Embryonic facial prominence (tissue), 1 donor: ENCODE results near the gene IFRD1.
"Not testable (repeated sequence)": the region's sequence is repeated elsewhere in the genome, so short reads cannot be mapped to it uniquely, and the experiment has no call there.

Experiments
- DNase-seq: peaks from one replicate; pipeline ENCODE4 v3.0.0-alpha.2; 2016; ENCODE audit errors: extremely low spot score

IFRD1 gene

DNA sequence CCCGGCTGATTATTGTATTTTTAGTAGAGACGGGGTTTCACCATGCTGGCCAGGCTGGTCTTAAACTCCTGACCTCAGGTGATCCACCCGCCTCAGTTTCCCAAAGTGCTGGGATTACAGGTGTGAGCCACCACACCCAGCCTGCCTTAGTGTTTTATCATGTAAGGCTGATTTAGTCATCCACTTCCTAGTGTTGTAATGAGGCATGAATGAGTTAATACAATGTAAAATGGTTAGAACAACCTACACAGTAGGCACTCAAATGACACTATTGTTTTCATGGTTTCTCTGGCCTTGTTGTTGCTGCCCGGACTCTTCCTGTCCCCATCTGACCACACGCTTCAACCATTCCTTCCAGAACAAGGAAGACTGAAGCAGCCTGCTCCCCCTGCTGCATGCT, 66.2 kb downstream of the IFRD1 start:
- not testable (repeated sequence) for DNase-seq

DNA sequence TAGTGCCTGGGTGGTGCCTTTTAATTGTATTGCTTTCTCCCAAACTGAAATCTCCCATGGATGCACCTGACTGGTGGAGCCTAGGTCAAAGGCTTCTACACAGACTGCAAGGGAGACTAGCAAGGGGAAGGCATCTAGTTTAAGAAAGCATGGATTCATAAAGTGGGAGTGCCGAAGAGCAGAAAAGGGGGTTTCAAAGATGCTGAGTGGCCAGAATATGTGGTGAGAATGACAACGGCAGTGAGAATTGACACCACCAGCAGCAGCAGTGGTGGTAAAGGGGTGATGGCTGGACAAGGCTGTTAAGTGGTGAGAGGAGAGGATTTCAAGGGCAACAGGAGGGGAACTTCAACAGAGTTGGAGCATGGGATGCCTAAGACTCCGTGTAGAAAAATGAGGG, 67.2 kb downstream of the IFRD1 start:
- DNase-seq, result no peak

DNA sequence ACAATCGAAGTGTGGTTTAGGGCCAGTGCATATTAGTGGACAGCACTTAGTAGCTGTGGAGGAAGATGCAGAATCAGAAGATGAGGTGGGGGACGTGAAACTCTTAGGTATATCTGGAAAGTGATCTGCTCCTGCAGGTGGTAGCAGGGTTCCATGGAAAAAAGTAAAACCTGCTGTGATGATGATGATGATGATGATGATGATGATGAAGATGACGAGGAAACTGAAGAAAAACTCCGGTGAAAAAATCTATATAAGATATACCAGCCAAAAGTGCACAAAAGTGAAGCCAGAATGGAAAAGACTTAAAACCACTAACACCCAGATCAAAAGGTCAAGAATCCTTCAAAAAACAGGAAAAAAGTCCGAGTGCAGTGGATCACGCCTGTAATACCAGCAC, 70.5 kb downstream of the IFRD1 start:
- no peak for DNase-seq

DNA sequence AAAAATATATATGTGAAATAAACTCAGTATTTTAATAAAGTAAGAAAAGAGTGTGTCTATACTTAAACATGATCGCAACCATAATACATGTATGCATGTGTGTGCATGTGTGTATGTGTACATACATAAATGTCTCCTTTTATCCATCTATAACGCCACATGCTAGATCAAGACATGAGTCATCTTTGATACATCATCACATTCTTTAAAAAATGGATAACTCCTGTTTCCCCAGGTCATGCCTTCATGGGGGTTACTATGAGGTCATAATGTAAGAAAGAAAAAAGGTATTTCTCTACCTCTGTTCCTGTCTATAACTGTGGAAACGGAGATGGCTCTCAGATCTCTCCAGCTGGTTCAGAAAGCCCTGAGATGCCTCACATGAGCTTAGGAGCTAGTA, 71.7 kb downstream of the IFRD1 start:
- DNase-seq, result no peak

DNA sequence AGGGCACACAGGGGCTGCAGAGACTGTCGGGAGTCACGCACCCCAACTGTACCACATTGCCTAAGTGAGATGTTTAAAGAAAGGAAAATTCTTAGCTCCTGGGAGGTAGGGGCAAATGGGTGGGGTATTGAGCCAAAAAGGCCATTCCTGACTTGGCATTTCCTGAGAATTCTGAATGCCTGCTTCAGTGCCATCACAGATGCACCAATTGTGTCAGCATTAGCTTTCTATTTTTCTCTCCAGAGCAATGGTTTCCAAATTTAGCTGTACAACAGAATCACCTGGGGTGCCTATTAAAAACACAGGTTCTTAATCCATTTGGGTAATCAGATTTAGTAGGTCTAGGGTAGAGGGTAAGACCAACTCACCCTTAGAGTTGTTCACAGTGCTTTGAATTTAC, 73.6 kb downstream of the IFRD1 start:
- DNase-seq, result no peak
